Measurements from ENCODE around the gene TADA2B.
"Not testable (repeated sequence)": the region's sequence is repeated elsewhere in the genome, so short reads cannot be mapped to it uniquely, and the experiment has no call there.

Gene TADA2B

GRCh38 chr4:7083597-7084563 is 40.7 kb downstream of the TADA2B start:
- no peak for DNase-seq

GRCh38 chr4:7084564-7084961 is 41.4 kb downstream of the TADA2B start:
- not testable (repeated sequence) for DNase-seq

- no peak for DNase-seq
Observed at GRCh38 chr4:7086384-7086783, 43.2 kb downstream of the TADA2B start.

GRCh38 chr4:7087036-7087435 is 43.9 kb downstream of the TADA2B start:
- DNase-seq, result no peak

GRCh38 chr4:7089213-7089986 is 46.2 kb downstream of the TADA2B start:
- DNase-seq, result no peak

GRCh38 chr4:7092026-7092425 is 48.9 kb downstream of the TADA2B start:
- no peak for DNase-seq

- DNase-seq, result no peak
Observed at GRCh38 chr4:7094916-7095315, 51.7 kb downstream of the TADA2B start.

- no peak for DNase-seq
Observed at GRCh38 chr4:7095611-7096155, 52.5 kb downstream of the TADA2B start.

- no peak for DNase-seq
Observed at GRCh38 chr4:7096236-7096635, 53.1 kb downstream of the TADA2B start.

GRCh38 chr4:7101692-7102515 is 58.7 kb downstream of the TADA2B start:
- peak; percentile 66 to 79 for DNase-seq

GRCh38 chr4:7102516-7102909 is 59.3 kb downstream of the TADA2B start:
- DNase-seq, result not testable (repeated sequence)

- peak; percentile 78 to 81 for DNase-seq
Observed at GRCh38 chr4:7103031-7103606, 59.9 kb downstream of the TADA2B start.

- peak in 1 of 2 experiments; percentile 63 for DNase-seq
Observed at GRCh38 chr4:7103607-7104365, 60.6 kb downstream of the TADA2B start.

- no peak for DNase-seq
Observed at GRCh38 chr4:7104366-7105031, 61.3 kb downstream of the TADA2B start.

GRCh38 chr4:7105276-7105675 is 62.1 kb downstream of the TADA2B start:
- DNase-seq, result no peak

GRCh38 chr4:7107166-7107905 is 64.2 kb downstream of the TADA2B start:
- no peak for DNase-seq
